ENCODE measurements around the gene GPR89A.
"Not testable (repeated sequence)": the region's sequence is repeated elsewhere in the genome, so short reads cannot be mapped to it uniquely, and the experiment has no call there.

GPR89A gene

GRCh38 chr1:145643990-145644389 is 36.2 kb downstream of the GPR89A start:
- not testable (repeated sequence) for H3K9ac ChIP-seq (ENCODE audit: low read depth, low read length); H3K4me1 ChIP-seq (ENCODE audit: insufficient read depth, low read length); H3K36me3 ChIP-seq (ENCODE audit: insufficient read depth, low read length); H3K9me3 ChIP-seq (ENCODE audit: control insufficient read depth, insufficient read depth, low read length)

- H3K9me3 ChIP-seq (ENCODE audit: control insufficient read depth, insufficient read depth, low read length); H3K9ac ChIP-seq (ENCODE audit: low read depth, low read length); H3K4me1 ChIP-seq (ENCODE audit: insufficient read depth, low read length); H3K36me3 ChIP-seq (ENCODE audit: insufficient read depth, low read length): not testable (repeated sequence)
Measured at GRCh38 chr1:145656245-145656943, 48.6 kb downstream of the GPR89A start.

- H3K9me3 ChIP-seq (ENCODE audit: control insufficient read depth, insufficient read depth, low read length); H3K9ac ChIP-seq (ENCODE audit: low read depth, low read length); H3K36me3 ChIP-seq (ENCODE audit: insufficient read depth, low read length); H3K4me1 ChIP-seq (ENCODE audit: insufficient read depth, low read length): not testable (repeated sequence)
Measured at GRCh38 chr1:145662502-145662901, 54.7 kb downstream of the GPR89A start.

GRCh38 chr1:145665015-145665414 is 57.2 kb downstream of the GPR89A start:
- not testable (repeated sequence) for H3K4me1 ChIP-seq (ENCODE audit: insufficient read depth, low read length); H3K36me3 ChIP-seq (ENCODE audit: insufficient read depth, low read length); H3K9me3 ChIP-seq (ENCODE audit: control insufficient read depth, insufficient read depth, low read length); H3K9ac ChIP-seq (ENCODE audit: low read depth, low read length)

- H3K9ac ChIP-seq (ENCODE audit: low read depth, low read length); H3K4me1 ChIP-seq (ENCODE audit: insufficient read depth, low read length); H3K36me3 ChIP-seq (ENCODE audit: insufficient read depth, low read length); H3K9me3 ChIP-seq (ENCODE audit: control insufficient read depth, insufficient read depth, low read length): not testable (repeated sequence)
Measured at GRCh38 chr1:145670995-145671745, 63.4 kb downstream of the GPR89A start.

GRCh38 chr1:145673217-145673616 is 65.4 kb downstream of the GPR89A start:
- H3K9me3 ChIP-seq (ENCODE audit: control insufficient read depth, insufficient read depth, low read length); H3K4me1 ChIP-seq (ENCODE audit: insufficient read depth, low read length); H3K36me3 ChIP-seq (ENCODE audit: insufficient read depth, low read length); H3K9ac ChIP-seq (ENCODE audit: low read depth, low read length): not testable (repeated sequence)

- H3K4me1 ChIP-seq (ENCODE audit: insufficient read depth, low read length); H3K9me3 ChIP-seq (ENCODE audit: control insufficient read depth, insufficient read depth, low read length); H3K36me3 ChIP-seq (ENCODE audit: insufficient read depth, low read length); H3K9ac ChIP-seq (ENCODE audit: low read depth, low read length): not testable (repeated sequence)
Measured at GRCh38 chr1:145684858-145685257, 77.1 kb downstream of the GPR89A start.

- H3K36me3 ChIP-seq (ENCODE audit: insufficient read depth, low read length); H3K4me1 ChIP-seq (ENCODE audit: insufficient read depth, low read length); H3K9me3 ChIP-seq (ENCODE audit: control insufficient read depth, insufficient read depth, low read length); H3K9ac ChIP-seq (ENCODE audit: low read depth, low read length): not testable (repeated sequence)
Measured at GRCh38 chr1:145686078-145686477, 78.3 kb downstream of the GPR89A start.

GRCh38 chr1:145688328-145688727 is 80.5 kb downstream of the GPR89A start:
- Histone ChIP-seq H3K9ac (ENCODE audit: low read depth, low read length) (no peak overlapping the region), H3K36me3 (ENCODE audit: insufficient read depth, low read length) (no peaks in the 10 kb centered on the region), H3K4me1 (ENCODE audit: insufficient read depth, low read length) (no peaks in the 10 kb centered on the region), H3K9me3 (ENCODE audit: control insufficient read depth, insufficient read depth, low read length) (no peaks in the 10 kb centered on the region)

- Histone ChIP-seq H3K9me3 (ENCODE audit: control insufficient read depth, insufficient read depth, low read length) (no peaks in the 10 kb centered on the region), H3K9ac (ENCODE audit: low read depth, low read length) (no peak overlapping the region), H3K36me3 (ENCODE audit: insufficient read depth, low read length) (no peaks in the 10 kb centered on the region), H3K4me1 (ENCODE audit: insufficient read depth, low read length) (no peaks in the 10 kb centered on the region)
Measured at GRCh38 chr1:145688924-145689323, 81.1 kb downstream of the GPR89A start.

GRCh38 chr1:145689922-145690321 is 82.1 kb downstream of the GPR89A start:
- no peaks in the 10 kb centered on the region for H3K36me3 ChIP-seq (ENCODE audit: insufficient read depth, low read length)
- no peak overlapping the region for H3K9ac ChIP-seq (ENCODE audit: low read depth, low read length)
- no peaks in the 10 kb centered on the region for H3K9me3 ChIP-seq (ENCODE audit: control insufficient read depth, insufficient read depth, low read length)
- no peaks in the 10 kb centered on the region for H3K4me1 ChIP-seq (ENCODE audit: insufficient read depth, low read length)

GRCh38 chr1:145690587-145691558 is 83.1 kb downstream of the GPR89A start:
- no peak overlapping the region for H3K9ac ChIP-seq (ENCODE audit: low read depth, low read length)

GRCh38 chr1:145692785-145693443 is 85.1 kb downstream of the GPR89A start:
- H3K4me1 ChIP-seq (ENCODE audit: insufficient read depth, low read length), result no peaks in the 10 kb centered on the region
- H3K9ac ChIP-seq (ENCODE audit: low read depth, low read length), result no peak overlapping the region
- H3K36me3 ChIP-seq (ENCODE audit: insufficient read depth, low read length), result no peaks in the 10 kb centered on the region
- H3K9me3 ChIP-seq (ENCODE audit: control insufficient read depth, insufficient read depth, low read length), result no peaks in the 10 kb centered on the region

More at GRCh38 chr1:145690587-145691558, 83.1 kb downstream of the GPR89A start:
- H3K36me3 ChIP-seq (ENCODE audit: insufficient read depth, low read length), result no peaks in the 10 kb centered on the region
- no peaks in the 10 kb centered on the region for H3K9me3 ChIP-seq (ENCODE audit: control insufficient read depth, insufficient read depth, low read length)
- H3K4me1 ChIP-seq (ENCODE audit: insufficient read depth, low read length), result no peaks in the 10 kb centered on the region
